ENCODE measurements around the gene C2orf72.

Gene C2orf72

DNA sequence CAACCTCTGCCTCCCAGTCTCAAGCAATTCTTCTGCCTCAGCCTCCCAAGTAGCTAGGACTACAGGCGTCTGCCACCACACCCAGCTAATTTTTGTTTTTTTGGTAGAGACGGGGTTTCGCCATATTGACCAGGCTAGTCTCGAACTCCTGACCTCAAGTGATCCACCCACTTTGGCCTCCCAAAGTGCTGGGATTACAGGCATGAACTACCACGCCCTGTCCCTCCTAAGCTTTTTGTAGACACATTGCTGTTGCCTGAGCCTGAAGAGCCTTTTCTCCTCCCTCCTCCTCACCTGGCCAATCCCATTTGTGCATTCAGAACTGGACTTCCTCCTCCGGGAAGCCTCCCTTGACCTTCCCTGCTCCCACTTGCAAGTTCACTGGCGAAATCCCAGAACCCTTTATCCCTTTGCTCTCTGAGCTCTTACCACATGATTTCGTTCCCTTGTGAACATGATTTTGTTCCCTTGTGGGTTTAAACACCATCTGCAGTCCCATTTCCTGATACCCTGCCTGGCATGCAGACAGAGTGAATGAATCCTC is 2.6 kb downstream of the C2orf72 start:
- intact Hi-C loops (cut with DNase I): no loop called here
- no peak for DNase-seq

DNA sequence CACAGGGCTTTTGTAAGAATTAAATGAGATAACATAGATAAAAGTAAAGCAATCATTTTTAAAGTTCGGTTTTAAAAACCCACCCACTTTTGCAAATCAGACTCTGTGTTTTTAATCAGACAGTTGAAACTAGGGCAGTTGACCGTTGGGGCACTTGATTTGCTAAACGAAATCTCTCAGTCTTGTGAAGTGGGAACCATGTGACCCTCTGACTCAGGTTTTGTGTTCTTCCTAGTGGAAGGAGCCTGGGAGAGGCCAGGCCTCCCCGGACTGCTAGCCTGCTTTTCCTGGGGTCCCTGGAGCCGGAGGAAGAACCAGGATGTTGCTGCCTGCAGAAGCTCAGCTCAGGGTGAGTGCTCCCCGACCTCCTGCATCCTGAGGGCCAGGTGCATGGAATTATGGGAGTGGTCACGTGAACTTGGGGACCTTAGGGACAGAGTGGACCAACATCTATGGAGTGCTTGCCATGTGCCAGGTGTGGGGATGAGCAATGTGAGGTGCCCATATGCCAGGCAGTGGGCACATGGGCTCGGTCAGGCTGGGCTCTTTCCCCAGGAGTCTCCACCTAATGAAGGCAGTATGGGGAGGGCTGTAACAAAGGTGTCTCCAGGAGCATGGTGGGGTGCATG is 3.9 kb downstream of the C2orf72 start:
- DNase-seq: no peak
- intact Hi-C loops (cut with DNase I): no loop called here

- DNase-seq: no peak
- intact Hi-C loops (cut with DNase I): no loop called here
These were observed 6.5 kb downstream of the C2orf72 start for GRCh38 chr2:231043796-231044195.

DNA sequence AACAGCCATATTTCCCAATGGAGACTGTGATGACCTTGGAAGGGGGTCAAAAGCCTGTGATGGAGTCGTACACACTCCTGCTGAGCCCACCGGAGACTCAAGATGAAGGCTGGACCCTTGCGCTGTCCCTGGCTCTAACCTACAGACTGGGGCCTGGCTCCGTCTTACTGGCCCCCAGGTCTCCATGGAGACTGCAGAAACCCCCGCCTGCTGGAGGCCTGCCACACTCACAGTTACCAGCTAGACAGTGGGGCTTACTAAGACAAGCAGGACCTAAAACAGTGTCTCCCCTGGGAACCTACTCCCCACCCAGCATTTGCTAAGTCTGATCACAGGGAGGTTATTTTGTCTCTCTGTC is 9.6 kb downstream of the C2orf72 start:
- intact Hi-C loops (cut with DNase I): no loop called here
- DNase-seq: no peak

DNA sequence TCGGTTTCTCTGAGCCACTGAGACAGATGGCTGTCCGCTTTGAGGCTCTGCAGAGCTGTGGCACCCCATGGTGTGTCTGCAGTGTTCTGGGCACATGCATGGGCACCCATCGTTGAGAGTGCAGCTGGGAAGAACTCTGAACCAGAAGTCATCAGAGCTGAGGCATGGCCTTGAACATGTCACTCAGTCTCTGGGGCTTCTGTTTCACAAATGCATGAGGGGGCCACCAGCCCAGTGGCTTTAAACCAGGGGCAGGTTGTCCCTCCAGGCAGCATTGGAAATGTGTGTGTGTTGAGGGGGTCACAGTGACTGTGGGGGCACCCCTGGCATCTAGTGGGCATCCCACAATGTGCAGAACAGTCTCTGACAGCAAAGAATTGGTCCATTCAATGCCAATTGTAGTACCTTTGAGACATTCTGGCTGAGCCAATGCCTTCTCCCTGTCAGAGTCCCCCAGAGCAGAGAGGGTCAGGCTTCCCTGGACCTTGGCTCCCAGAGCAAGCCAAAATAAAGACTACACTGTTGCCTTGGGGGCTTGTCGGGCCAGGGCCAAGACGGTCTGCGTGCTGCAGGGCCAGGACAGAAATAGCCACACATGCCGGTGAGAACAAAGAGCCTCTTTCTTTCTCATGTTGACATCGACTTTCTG is 10.1 kb downstream of the C2orf72 start:
- intact Hi-C loops (cut with DNase I): no loop called here
- peak; percentile 60 to 96 (median 71) for DNase-seq

DNA sequence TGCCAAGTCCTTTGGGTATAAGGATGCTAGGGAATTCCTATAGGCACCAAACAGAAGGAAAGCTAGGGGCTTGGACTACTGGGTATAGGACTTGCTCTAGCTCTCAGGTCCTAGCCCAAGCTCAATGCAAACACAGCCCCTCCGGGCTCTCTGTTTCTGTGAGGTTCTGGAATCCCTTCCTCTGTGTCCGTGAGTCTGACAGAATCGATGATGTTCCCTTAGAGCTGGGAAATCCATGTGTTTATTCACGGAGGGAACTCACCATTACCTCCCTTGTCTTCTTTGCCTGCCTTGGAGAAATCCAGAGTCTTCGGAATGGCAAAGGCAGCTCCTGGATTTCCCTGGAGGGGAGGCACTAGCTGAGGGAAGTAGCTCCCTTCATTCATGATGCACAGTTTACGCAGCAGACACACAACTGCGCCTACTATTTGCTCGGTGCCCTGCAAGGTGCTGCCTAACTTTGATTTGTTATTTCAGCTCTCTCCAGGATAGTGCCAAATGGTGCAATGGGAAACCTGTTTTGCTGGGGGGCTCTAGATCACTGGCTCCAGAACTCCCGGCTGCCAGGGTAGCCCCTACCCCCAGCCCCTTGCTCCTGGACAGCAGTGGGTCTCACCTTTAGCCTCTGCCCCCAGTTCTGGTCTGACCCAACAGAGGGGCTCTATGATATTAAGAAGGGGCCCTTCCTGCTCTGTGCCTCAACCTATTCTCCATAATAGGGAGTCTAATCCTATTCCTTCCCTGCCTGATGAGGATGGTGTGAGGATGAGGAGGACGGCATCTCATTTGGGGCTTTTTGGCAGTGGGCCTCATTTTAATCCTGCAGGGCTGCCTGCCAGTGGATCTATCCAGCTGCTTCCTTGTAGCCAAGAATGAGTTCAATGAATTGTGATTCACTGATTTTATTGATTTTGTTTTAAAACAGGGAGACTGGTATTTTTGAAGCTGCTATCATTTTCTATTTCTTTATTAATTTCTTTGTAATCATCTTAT is 10.9 kb downstream of the C2orf72 start:
- intact Hi-C loops (cut with DNase I): no loop called here
- peak in 1 of 10 donors; percentile 13 for DNase-seq

DNA sequence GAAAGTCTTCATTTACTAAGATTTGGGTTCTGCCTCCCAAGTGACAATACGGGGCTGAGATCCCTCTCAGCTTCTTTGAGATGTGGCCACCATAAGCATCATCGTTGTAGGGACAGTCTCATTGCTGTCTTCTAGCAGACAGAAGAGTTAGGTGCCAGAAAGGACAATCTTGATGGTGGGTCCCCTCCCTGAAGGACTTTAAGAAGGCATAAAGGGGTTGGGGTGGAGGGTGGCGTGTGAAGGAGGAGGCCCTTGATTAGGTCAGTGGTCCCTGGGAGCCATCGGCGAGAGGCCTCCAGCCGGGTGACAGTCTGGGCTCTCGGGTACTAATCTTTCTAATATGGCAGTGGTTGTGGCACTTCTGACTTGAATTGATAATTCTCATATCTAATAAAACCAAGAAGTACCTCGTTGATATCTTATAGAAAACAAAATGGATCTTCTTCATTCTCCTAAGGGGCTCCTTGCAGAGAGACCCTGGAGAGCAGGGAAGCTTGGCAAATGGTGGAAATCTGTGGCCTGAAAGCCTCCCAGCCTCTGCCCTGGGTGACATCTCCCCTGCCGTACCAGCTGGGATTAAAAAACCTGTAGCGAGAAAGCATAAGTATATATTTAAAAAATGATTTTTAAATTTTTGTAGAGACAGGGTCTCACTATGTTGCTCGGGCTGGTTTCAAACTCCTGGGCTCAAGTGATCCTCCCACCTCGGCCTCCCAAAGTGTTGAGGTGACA is 12.1 kb downstream of the C2orf72 start:
- DNase-seq: no peak
- intact Hi-C loops (cut with DNase I): loop anchor here (10.0 kb wide), 1 partner anchor 225 kb away; no protein-coding TSS in a partner anchor

GRCh38 chr2:231050018-231050901 is 12.9 kb downstream of the C2orf72 start:
- intact Hi-C loops (cut with DNase I): loop anchor here (10.0 kb wide), 1 partner anchor 225 kb away; no protein-coding TSS in a partner anchor
- DNase-seq: peak in 5 of 10 donors; percentile 10 to 84 (median 54)

- peak in 1 of 10 donors; percentile 80 for DNase-seq
- intact Hi-C loops (cut with DNase I): loop anchor here (10.0 kb wide), 1 partner anchor 226 kb away; no protein-coding TSS in a partner anchor
These were observed 13.8 kb downstream of the C2orf72 start for GRCh38 chr2:231051116-231051515.

- intact Hi-C loops (cut with DNase I): loop anchor here (2.0 to 10.0 kb wide), 2 partner anchors 150 to 228 kb away; no protein-coding TSS in a partner anchor
- peak; percentile 72 to 98 (median 86) for DNase-seq
These were observed 15.4 kb downstream of the C2orf72 start for GRCh38 chr2:231052494-231053451.

GRCh38 chr2:231053846-231054245 is 16.5 kb downstream of the C2orf72 start:
- no peak for DNase-seq
- intact Hi-C loops (cut with DNase I): loop anchor here (2.0 to 10.0 kb wide), 2 partner anchors 151 to 229 kb away; no protein-coding TSS in a partner anchor

DNA sequence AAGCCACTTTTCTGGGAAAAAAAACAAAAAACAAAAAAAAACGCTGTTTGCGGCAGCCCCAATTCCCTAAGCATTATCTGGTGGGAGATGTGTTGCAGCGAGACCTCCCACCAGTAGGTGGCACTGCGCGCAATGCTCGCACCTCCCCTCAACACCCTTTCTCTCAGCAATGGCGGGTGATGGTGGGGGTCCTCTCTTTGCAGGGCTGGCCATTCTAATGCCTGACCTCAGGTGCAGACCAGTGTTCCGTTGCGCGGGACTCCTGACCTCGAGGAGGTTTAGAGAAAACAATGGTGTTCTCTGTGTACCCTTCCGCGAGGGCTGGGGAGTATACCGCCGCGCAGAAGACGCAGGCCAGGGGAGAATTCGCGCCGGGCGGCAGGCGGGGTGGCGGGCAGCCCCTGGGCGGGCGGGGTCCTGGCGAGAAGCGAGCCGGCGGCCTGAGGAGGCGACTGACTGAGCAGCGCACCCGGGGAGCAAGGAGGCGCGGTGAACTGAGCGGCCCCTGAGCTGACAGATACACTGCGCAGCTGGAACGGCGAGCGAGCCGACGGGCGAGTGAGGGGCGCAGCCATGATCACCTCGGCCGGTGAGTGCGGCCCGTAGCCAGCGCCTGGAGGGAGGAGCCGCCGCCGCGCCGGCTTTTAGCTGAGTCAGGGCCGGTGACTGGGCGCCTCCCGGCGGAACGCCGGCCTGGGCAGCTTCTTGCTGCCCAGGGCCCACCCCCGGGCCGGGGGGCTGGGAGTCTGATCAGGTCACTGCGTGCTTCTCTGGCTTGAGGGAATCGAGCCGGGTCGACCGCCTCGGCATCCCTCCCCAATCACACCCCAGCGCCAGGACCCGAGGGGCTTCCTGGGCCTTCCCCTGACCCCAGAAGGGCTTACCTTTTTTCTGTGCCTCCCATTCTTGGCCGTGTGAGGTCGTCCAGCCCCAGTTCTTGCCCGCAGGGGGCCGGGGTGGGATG is 19.4 kb downstream of the C2orf72 start, which contains the start of gene PSMD1:
PSMD1 (plus strand) TSS at position 415 of the 964 bp plus-strand sequence; CDS start at position 574, 159 bp downstream.
- intact Hi-C loops (cut with DNase I): loop anchor here (10.0 kb wide), 1 partner anchor 232 kb away; no protein-coding TSS in a partner anchor
- DNase-seq: peak; percentile 85 to 98 (median 91)

DNA sequence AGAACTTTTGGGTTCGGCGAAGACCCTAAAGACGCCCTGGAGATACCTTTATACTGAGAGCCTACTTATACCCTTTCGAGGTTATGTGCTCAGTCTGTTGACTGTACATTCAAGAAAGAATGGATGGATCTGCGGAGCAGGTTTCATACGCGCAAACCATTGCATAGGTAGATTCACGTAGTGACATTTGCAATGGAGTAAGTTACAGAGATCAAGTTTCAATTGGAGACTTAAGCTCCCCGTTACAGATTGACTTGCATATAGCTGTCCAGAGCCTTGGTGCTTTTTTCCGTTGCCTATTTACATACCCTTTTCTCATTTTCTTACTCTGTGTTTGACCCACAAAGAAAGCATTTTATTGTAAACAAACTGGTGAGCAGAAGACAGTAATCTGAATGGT is 20.3 kb downstream of the C2orf72 start:
- no peak for DNase-seq
- intact Hi-C loops (cut with DNase I): loop anchor here (10.0 kb wide), 1 partner anchor 233 kb away; no protein-coding TSS in a partner anchor

GRCh38 chr2:231058761-231059550 is 21.6 kb downstream of the C2orf72 start:
- DNase-seq: no peak
- intact Hi-C loops (cut with DNase I): loop anchor here (10.0 kb wide), 1 partner anchor 234 kb away; no protein-coding TSS in a partner anchor

- intact Hi-C loops (cut with DNase I): loop anchor here (10.0 kb wide), 1 partner anchor 235 kb away; no protein-coding TSS in a partner anchor
- no peak for DNase-seq
These were observed 22.4 kb downstream of the C2orf72 start for GRCh38 chr2:231059756-231060155.

Measured in posterior cingulate gyrus (tissue), 11 donors.